Stimulated activated CD4-positive, alpha-beta T cell treated with anti-CD3 and anti-CD28 coated beads, TNF-alpha, amount 100 ng/mL, for 4 hours (primary cell): ENCODE data around the gene CACNA2D1.

ENCODE experiments used
- DNase-seq, 3 experiments: peaks; one replicate each; pipeline ENCODE4 v3.0.0-alpha.2; 2020; ENCODE audit warnings: low read depth in 3 of 3

CACNA2D1 gene

DNA sequence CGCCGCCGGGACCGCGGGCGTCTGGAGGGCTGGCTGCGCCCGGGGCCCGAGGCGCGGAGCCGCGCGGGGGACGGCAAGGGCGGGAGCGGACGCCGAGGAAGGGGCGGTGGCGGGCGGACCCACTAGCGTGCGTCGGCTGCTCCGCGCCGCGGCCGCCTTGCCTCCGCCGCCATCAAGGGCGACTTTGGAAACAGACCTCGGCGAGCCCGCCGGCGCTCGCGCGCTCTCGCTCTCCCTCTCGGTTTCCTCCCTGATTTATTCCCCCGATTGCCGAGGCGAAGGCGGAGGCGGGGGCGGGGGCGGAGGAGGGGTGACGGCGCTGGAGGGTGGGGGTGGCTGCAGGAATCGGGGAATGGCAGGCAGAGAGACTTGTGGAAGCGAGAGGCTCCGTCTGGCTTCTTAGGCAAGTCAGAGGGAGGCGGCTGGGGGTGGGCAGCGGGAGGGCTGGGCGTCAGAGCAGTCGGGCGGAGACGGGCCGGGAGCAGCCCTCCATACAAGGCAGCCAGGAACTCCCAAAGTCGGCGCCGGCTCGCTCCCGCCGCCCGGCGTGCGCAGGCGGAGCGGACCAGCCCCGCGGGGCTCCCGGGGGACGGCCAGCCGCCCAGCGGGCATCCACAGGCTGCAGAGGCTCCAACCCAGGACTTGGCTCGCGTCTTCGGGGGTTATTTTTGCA lies at the start of gene CACNA2D1:
Gene CACNA2D1, minus strand, starts transcription at position 231 of the 673 bp plus-strand sequence.
- no peak for DNase-seq

DNA sequence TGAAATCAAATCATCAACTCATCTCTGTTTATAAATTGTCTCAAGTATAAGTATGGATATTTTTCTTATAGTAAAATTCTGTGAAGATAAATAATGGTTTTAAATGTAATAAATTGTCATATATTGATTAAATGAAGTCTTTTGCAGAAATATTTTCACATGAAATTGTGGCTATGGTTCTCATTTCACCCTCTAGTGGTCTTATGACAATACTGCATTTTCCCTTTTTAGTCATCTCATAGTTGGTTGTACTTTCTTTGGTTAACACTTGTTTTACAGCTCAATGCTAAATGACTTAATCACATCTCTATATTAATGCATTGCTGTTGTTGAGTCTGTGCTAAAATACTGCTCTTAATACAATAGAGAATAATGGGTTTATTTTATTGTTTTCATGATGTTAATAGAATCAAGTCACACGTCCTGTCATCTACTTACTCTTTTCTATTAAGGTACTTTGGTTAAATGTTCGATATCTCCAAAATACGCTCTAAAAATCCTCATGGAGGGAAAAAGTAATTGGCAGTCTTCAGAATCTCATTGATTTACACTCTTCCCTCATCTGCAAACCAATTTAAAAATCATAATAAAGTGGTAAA lies 38.0 kb upstream of the CACNA2D1 start:
- no peak for DNase-seq

DNA sequence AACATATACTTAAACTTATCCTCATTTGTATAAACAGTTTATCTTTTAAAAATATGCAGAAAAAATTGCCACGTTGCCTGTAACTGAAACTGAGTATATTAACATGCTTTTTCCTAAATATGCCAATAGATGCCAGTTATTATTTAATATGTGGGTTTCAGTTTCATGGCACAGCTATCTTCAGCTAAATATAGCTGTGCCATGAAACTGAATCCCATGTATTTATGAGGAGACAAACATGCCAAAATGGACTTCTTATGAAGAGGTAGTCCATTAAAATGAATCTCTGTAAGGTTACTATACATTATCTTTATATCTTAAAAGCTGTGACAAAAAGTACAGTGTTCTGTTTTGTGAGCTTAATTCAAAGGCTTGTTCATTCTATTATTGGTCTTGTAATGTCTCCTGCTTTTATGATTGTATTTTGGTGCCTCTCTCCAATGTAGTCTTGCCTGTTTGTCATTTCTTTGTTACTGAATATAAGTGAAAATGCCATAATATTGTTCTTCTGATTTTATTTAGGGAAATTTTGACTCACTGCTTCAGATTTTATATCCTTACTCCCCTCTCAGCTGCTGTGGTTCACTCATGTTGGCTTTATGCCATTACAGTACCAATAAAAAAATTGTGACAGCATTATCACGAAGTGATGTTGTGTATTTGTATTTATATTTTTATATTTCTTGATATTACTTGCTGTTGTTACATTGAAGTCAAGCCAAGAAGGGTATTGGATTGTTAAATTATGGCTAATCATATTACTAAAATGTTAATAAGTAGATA lies 34.3 kb upstream of the CACNA2D1 start:
- DNase-seq, result no peak

DNA sequence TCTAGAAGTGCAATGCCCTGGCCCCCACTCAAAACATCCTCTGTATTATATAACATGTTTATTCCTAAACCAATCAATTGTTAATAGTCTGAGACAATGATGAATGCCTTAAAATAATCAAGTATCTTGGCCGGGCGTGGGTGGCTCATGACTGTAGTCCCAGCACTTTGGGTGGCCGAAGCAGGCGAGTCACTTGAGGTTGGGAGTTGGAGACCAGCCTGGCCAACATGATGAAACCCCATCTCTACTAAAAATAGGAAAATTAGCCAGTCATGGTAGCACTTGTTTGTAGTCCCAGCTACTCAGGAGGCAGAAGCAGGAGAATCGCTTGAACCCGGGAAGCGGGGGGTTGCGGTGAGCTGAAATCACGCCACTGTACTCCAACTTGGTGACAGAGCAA lies 29.4 kb upstream of the CACNA2D1 start:
- DNase-seq, result no peak

DNA sequence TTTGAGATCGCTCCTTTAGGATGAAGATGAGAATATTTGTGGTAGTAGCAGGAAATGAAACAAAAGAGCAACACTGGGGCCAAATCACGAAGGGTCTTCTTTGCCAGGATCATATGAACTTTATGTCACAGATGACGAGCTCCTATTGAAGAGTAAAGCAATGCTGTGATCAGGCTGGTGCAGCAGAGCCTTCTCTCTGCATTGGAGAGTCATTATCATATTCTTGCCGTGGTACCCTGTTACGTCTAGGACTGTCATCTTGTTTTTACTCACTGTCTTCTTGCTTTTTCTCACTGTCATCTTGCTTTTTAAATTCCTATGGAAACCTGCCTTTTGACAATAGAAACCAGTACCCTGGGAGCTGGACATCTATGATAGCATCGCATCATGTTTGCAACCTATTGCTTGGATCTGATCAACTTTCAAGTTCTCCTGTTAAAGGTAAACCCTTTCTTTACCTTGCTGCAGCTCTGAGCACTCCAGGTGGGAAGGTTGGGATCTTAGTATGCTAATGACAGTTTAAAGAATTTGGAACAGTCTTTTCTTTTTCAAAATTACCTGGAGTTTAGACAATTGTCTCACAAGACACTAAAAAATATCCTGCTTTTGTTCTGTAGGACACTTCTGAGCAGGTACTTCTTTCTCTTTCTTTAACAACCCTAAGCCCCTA lies 27.9 kb upstream of the CACNA2D1 start:
- DNase-seq, result no peak

DNA sequence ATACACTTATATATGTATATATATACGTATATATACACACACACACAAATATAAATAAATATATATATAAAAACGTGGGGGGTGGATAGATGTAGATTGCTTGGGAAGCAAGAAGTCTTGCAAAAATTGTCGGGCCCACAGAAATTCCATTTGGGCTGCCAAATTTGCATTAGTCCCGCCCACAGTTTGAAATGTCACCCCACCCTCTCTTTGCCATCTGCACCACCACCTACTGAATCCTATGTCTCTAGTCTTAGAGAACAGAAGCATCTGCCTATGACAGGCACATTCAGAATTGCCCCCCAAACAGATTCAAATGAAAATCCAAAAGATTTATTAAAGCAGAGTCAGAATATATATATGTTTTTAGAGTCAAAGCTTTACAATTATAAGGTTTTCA lies 25.6 kb upstream of the CACNA2D1 start:
- no peak for DNase-seq

DNA sequence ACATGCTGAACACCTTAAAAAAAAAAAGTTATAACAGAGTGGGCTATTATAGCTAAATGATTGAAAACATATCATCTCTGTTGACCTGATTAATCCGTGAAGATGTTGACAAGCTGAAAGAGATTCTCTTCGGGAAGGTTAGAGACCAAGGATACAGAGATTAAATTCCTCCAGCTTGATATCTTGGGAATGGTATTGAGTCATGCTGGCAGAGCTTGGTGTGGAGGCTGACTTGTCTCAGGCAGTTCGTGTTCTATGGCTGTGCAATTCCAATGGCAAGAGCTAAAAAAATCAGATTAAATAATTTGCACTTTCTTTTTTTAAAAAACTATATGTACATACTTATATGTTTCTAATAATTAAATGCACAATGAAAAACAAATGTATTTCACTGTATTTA lies 24.9 kb upstream of the CACNA2D1 start:
- DNase-seq, result no peak

DNA sequence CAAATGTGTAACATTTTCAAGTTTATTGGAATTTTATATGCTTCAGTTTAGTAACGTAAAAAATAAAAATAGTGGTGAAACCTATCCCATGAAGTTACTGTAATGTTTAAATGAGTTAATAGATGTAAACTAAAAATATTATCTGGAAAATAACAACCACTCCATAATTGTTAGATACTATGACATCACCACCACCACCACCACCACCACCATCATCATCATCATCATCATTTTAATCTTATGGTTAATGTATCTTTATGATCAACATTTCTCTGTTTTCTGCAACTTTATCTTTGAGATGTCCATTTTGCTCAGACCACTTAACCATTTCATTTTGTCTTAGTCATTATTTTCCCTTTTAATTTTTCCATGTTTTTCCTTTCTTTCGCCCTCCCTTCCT lies 23.4 kb upstream of the CACNA2D1 start:
- DNase-seq, result no peak

DNA sequence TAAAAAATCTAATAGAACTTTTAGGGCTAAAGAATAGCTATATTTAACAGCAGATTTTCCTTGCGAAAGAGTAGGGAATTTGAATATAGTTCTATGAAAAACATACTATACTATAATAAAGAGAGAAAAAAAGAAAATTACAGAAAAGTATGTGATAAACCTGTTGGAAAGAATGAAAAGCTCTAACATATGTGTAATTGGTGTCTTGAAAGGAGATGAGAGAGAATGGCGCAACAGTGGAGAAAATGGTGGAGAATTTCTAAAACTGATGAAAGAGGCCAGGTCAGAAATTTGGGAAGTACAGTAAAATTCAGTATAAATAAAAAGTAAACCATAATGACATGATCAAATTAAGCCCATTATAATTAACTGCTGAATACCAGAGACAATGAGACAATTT lies 20.8 kb upstream of the CACNA2D1 start:
- DNase-seq, result no peak

DNA sequence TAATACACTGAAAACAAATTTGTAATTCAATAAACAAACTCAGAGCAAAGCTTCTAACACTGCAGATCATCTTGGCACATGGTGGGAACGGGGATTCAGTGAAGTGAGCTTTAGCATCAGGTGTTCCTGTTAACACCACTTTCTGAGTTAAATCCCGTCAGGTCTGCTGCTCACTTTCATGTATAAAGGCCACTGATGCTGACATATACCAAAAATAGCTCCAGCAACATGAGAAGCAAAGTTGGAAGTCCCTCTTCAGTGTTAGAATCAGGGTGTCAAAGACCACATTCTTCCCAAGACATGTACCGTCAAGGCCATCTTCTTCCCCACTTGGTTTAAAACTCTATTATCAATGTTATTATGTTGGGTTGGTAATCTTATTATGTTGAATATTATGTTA lies 11.7 kb upstream of the CACNA2D1 start:
- DNase-seq, result no peak

DNA sequence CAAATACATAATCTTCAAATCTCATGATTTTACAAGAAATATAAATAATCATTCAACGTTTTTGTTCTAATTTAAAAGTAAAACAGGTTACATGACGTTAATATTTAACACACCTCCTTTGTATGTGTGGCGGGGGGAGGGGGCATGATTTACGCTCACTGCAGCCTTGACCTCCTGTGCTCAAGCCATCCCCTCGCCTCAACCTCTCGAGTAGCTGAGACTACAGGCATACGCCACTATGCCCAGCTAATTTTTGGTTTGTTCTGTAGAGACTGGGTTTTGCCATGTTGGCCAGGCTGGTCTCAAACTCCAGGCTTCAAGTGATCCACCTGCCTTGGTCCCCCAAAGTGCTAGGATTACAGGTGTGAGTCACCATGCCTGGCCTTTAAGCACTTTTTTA lies 7.2 kb upstream of the CACNA2D1 start:
- DNase-seq, result no peak

DNA sequence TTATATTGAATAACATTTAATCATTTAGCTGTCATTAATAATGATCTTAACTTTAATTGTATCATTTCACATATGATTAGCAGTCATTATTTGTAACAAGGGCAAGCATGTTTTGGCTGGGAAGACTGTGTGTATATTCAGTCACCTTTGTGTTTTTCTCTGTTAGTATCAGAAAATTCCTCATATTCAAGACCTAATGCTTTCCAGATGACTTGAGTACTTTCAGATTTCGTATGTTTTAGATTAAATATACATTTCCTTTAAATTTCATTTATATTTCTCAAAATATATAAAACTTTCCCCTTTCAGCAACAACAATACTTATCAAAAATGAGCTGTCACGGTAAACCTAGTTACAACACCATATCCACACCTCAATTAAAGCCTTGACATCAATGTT lies 6.3 kb upstream of the CACNA2D1 start:
- no peak for DNase-seq

DNA sequence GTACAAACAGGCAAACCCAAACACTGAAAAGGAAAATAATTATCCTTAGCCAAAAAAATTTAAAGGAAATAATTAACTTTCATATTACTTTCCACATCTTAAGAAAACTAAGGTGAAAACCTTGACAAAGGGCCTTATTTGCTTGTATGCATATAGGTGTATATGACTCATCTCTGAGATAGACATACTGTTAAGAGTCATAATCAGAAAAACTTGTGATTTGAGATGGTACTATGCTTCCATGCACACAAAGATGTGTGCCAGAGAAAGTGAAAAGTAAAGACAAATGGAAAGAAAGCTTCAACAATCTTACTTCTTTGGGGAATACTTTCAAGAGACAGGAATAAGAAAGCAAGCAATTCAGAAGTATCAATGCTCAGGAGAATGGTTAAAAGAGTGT lies 3.3 kb upstream of the CACNA2D1 start:
- no peak for DNase-seq

DNA sequence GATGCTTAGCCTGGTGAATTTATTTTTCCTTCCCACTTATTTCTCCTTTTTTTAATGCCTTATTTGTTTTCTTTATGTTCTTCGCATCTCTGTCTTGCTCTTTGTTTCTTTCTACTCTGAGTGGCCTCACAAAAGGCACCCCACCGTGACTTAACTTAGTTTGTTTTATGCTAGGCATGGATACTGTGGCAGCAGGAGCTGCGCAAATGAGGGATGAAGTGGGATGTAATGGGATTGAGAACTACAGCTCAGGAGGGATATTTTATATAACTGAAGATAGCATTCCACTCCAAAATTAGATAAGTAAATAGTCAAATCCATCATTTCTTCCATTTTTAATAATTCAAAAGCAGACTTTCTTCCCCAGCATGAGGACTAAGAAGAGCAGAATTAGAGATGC lies 1.7 kb upstream of the CACNA2D1 start:
- no peak for DNase-seq

DNA sequence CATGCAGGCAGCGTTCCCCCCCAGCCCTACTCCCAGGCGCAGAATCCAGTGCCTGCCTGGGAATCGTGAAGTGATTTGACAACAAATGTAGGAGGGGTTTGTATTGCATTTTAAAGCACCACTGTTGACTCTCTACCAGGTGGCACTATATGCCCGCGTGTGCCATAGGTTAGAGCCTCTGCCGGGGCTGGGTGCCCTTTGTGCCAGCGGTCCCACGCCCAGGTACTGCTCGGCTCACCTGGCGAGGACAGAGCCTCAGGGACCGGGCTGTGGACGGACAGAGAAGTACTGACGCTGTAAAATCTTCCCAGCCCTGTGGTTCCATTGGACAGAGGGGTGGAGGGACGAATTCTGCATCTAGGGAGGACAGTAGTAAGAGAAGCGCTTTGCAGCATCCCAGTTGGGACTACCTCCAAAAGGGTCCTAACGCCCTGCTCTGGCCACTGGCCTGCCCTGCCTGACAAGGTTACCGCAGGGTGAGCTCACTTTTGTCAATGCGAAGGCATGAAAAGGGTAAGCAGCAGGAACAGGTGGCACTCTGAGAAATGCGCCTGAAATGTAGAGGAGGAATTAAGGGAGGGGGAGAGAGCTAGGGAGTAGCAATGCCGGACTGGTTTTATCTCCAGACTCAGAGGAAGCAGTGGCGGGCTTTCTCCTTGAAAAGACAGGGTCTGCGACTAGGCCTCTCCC lies 788 bp upstream of the CACNA2D1 start:
- DNase-seq, result no peak

DNA sequence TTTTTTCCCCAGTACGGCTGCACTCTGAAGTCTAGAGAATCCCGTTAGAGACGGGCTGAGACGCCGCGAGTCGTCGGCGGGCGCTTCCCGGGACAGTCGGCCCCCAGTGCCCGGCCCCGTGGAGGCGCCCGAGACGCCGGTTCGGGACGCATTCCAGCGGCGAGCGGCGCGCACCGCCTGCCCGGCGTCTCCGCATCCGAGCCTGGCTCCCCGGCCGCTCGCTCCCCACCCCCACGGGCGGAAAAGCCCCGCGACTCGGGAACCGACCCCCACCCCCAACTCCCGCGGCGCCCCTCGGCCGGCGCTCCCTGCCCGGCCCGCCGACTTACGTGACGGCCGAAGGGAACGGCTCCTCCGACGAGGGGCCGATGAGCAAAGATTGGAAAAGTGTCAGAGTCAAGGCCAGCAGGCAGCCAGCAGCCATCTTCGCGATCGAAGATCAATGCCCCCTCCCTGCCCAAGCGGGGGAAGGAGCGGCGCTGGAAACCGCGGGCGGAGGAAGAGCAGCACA lies 486 bp downstream of the CACNA2D1 start:
- DNase-seq, result no peak

DNA sequence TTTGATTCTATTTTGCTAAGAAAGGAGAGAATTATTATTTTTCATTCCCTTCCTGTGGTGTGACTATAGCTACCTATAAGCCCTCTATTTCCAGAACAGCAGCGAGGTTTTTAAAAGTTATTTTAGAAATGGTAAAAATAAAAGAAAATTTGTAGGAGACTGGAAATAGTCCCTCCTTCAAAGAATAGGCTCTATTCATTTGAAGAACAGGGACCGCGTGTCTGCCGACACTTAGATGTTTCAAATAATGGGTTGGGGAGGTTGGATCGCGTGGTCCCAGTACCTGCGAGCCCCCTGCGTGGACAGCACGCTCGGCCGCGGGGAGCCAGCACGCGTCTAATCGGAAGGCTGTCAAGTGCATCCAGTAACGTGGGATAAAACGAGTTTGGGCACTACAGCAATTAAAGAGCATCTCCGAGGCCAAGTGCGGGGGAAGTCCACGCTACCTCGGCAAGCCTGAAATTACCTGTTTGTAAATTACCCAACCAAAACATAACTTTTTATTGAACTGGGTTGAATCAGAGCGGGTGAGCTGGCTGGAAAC lies 1.0 kb downstream of the CACNA2D1 start:
- DNase-seq, result no peak

DNA sequence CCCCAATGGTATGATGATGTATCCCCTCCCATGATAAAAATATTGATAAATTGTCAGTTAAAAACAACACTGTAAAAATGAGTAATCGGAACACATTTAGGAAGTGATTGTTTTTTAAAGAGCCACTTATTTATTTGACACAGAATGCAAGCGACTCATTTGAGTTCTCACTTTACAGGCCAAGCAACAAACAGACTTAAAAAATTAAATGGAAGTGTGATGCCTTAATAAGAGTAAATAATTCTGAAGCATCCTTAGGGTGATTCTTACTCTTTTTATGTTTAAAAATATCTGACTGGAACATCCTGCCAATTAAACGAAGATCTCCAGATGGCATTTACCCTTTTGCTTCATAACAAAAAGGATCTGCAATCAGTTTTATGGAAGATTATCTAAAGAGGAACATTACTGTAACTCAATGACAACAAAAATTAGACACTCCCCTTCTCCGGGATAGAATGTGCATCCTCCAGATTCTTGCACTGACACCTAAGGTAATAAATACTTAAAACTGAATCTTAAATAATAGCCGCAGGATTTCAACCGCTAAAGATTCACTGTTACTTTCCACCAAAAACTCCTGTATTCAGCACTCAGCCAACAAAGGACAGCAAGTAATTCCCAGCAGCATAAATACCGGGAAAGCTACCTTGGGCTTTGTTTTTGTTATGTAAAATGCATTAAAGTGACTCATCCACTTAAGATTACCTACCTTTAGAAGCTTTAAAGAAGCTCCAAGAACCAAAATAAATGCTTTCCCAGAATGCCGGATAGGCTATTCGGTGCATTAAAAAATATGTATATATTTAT lies 1.7 kb downstream of the CACNA2D1 start:
- DNase-seq, result no peak

DNA sequence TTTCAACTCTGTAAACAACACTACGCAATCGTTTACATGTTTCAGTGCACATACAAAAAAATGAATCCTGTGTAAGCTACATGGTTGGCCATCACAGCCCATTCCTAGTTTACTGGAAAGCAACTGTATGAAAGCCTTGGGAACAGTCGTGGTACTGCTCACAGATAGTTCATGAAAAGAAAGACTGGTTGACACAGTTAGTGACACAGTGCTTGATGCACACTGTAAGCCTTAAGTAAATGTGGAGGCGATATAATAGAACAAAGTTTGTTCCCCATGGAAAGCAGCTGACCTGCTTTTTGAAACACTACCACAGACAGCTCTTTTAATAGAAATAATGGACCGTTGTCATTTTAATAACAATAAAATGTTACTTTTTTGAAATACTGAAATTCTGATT lies 5.1 kb downstream of the CACNA2D1 start:
- no peak for DNase-seq

DNA sequence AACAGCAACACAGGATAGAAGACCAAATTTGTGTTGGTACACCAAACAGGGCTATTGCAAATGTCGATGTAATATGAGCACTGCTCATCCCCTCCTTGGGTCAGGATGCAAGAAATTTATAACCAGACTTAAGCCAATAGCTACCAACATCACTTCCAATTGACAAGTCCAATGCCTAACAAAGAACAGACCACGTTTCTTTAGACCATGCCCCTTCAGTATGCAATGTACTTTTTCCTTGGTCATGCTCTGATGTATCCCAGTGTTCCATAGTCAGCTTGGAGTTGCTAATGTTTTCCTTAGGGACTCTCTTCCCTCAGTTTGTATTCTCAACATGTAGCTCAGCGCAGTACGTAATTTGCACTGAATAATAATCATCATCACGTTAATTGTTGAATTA lies 7.8 kb downstream of the CACNA2D1 start:
- no peak for DNase-seq
